ENCODE results near the gene SSBP3.

DNA sequence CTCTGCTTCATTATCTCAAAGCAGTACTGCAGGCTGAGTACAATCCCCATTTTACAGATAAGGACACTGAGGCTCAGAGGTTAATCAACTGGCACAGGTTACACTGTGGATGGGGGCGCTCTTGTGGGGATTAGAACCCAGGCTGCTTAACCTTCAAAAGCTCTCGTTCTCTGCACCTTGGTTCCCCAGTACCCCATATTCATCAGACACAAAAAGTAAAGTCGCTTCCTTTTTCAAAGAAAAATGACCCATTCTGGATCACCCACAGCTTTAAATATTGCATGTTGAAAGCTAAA, 20.5 kb downstream of the SSBP3 start:
- TF ChIP-seq NCOA5 (CRISPR knock-in tag; IDR thresholded peaks at IDR 0.05): no peak
- TF ChIP-seq, protein P1, sequence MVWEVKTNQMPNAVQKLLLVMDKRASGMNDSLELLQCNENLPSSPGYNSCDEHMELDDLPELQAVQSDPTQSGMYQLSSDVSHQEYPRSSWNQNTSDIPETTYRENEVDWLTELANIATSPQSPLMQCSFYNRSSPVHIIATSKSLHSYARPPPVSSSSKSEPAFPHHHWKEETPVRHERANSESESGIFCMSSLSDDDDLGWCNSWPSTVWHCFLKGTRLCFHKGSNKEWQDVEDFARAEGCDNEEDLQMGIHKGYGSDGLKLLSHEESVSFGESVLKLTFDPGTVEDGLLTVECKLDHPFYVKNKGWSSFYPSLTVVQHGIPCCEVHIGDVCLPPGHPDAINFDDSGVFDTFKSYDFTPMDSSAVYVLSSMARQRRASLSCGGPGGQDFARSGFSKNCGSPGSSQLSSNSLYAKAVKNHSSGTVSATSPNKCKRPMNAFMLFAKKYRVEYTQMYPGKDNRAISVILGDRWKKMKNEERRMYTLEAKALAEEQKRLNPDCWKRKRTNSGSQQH (CRISPR knock-in tag; IDR thresholded peaks at IDR 0.05; ENCODE audit: low read depth): no peak
- TF ChIP-seq ZBTB7A (CRISPR knock-in tag; IDR thresholded peaks at IDR 0.05): no peak
- TF ChIP-seq GABPA (IDR thresholded peaks at IDR 0.05; ENCODE audit: low read depth, low read length): no peak
- no peak for TF ChIP-seq GABPA (CRISPR knock-in tag; IDR thresholded peaks at IDR 0.05; ENCODE audit: low read depth)
- TF ChIP-seq ATF7 (IDR thresholded peaks at IDR 0.05): no peak
- TF ChIP-seq ATF7 (CRISPR knock-in tag; IDR thresholded peaks at IDR 0.05): no peak
- TF ChIP-seq, protein P2, sequence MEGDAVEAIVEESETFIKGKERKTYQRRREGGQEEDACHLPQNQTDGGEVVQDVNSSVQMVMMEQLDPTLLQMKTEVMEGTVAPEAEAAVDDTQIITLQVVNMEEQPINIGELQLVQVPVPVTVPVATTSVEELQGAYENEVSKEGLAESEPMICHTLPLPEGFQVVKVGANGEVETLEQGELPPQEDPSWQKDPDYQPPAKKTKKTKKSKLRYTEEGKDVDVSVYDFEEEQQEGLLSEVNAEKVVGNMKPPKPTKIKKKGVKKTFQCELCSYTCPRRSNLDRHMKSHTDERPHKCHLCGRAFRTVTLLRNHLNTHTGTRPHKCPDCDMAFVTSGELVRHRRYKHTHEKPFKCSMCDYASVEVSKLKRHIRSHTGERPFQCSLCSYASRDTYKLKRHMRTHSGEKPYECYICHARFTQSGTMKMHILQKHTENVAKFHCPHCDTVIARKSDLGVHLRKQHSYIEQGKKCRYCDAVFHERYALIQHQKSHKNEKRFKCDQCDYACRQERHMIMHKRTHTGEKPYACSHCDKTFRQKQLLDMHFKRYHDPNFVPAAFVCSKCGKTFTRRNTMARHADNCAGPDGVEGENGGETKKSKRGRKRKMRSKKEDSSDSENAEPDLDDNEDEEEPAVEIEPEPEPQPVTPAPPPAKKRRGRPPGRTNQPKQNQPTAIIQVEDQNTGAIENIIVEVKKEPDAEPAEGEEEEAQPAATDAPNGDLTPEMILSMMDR (CRISPR knock-in tag; IDR thresholded peaks at IDR 0.05): no peak
- no peak for TF ChIP-seq CEBPG (CRISPR knock-in tag; IDR thresholded peaks at IDR 0.05)
- TF ChIP-seq, protein P3, sequence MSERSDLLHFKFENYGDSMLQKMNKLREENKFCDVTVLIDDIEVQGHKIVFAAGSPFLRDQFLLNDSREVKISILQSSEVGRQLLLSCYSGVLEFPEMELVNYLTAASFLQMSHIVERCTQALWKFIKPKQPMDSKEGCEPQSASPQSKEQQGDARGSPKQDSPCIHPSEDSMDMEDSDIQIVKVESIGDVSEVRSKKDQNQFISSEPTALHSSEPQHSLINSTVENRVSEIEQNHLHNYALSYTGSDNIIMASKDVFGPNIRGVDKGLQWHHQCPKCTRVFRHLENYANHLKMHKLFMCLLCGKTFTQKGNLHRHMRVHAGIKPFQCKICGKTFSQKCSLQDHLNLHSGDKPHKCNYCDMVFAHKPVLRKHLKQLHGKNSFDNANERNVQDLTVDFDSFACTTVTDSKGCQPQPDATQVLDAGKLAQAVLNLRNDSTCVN (CRISPR knock-in tag; IDR thresholded peaks at IDR 0.05; ENCODE audit: borderline replicate concordance): no peak
- TF ChIP-seq, protein P4, sequence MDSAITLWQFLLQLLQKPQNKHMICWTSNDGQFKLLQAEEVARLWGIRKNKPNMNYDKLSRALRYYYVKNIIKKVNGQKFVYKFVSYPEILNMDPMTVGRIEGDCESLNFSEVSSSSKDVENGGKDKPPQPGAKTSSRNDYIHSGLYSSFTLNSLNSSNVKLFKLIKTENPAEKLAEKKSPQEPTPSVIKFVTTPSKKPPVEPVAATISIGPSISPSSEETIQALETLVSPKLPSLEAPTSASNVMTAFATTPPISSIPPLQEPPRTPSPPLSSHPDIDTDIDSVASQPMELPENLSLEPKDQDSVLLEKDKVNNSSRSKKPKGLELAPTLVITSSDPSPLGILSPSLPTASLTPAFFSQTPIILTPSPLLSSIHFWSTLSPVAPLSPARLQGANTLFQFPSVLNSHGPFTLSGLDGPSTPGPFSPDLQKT (CRISPR knock-in tag; IDR thresholded peaks at IDR 0.05; ENCODE audit: borderline replicate concordance): no peak
- TF ChIP-seq EP300 (IDR thresholded peaks at IDR 0.05; ENCODE audit: low read depth in 2 of 2, low read length in 2 of 2): no peak
- TF ChIP-seq EP300 (CRISPR knock-in tag; IDR thresholded peaks at IDR 0.05; ENCODE audit: borderline replicate concordance): no peak
- TF ChIP-seq RELA (CRISPR knock-in tag; IDR thresholded peaks at IDR 0.05): no peak
- TF ChIP-seq, protein P5, sequence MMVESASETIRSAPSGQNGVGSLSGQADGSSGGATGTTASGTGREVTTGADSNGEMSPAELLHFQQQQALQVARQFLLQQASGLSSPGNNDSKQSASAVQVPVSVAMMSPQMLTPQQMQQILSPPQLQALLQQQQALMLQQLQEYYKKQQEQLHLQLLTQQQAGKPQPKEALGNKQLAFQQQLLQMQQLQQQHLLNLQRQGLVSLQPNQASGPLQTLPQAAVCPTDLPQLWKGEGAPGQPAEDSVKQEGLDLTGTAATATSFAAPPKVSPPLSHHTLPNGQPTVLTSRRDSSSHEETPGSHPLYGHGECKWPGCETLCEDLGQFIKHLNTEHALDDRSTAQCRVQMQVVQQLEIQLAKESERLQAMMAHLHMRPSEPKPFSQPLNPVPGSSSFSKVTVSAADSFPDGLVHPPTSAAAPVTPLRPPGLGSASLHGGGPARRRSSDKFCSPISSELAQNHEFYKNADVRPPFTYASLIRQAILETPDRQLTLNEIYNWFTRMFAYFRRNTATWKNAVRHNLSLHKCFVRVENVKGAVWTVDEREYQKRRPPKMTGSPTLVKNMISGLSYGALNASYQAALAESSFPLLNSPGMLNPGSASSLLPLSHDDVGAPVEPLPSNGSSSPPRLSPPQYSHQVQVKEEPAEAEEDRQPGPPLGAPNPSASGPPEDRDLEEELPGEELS (CRISPR knock-in tag; IDR thresholded peaks at IDR 0.05): no peak
- TF ChIP-seq, protein P6, sequence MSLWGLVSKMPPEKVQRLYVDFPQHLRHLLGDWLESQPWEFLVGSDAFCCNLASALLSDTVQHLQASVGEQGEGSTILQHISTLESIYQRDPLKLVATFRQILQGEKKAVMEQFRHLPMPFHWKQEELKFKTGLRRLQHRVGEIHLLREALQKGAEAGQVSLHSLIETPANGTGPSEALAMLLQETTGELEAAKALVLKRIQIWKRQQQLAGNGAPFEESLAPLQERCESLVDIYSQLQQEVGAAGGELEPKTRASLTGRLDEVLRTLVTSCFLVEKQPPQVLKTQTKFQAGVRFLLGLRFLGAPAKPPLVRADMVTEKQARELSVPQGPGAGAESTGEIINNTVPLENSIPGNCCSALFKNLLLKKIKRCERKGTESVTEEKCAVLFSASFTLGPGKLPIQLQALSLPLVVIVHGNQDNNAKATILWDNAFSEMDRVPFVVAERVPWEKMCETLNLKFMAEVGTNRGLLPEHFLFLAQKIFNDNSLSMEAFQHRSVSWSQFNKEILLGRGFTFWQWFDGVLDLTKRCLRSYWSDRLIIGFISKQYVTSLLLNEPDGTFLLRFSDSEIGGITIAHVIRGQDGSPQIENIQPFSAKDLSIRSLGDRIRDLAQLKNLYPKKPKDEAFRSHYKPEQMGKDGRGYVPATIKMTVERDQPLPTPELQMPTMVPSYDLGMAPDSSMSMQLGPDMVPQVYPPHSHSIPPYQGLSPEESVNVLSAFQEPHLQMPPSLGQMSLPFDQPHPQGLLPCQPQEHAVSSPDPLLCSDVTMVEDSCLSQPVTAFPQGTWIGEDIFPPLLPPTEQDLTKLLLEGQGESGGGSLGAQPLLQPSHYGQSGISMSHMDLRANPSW (CRISPR knock-in tag; IDR thresholded peaks at IDR 0.05; ENCODE audit: borderline replicate concordance): no peak
